ENCODE measurements around the gene ANKRD40.

- no peak for TF ChIP-seq POLR2A (IDR thresholded peaks at IDR 0.05)
- TF ChIP-seq, protein P1, sequence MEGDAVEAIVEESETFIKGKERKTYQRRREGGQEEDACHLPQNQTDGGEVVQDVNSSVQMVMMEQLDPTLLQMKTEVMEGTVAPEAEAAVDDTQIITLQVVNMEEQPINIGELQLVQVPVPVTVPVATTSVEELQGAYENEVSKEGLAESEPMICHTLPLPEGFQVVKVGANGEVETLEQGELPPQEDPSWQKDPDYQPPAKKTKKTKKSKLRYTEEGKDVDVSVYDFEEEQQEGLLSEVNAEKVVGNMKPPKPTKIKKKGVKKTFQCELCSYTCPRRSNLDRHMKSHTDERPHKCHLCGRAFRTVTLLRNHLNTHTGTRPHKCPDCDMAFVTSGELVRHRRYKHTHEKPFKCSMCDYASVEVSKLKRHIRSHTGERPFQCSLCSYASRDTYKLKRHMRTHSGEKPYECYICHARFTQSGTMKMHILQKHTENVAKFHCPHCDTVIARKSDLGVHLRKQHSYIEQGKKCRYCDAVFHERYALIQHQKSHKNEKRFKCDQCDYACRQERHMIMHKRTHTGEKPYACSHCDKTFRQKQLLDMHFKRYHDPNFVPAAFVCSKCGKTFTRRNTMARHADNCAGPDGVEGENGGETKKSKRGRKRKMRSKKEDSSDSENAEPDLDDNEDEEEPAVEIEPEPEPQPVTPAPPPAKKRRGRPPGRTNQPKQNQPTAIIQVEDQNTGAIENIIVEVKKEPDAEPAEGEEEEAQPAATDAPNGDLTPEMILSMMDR (IDR thresholded peaks at IDR 0.05), result no peak
These were observed 15.0 kb upstream of the ANKRD40 start for GRCh38 chr17:50722746-50723145.

All from breast epithelium (tissue), 3 donors.